ENCODE measurements around the gene ADIPOR1. TPM values are rescaled to one million over a fixed set of nuclear protein-coding genes. Genes with fewer than 3 reads are reported as not detected.

Gene ADIPOR1
- total RNA-seq, 1 donor from 2014 or later, result 54.6 TPM

- DNase-seq (ENCODE audit: low spot score), result peak; percentile 72
- no peak overlapping the region for H3K4me3 Mint-ChIP-seq
- no peaks in the 10 kb centered on the region for H3K9me3 ChIP-seq (ENCODE audit: low read depth)
- H3K79me2 ChIP-seq (ENCODE audit: low read depth), result no peaks in the 10 kb centered on the region
- TF ChIP-seq CTCF (IDR thresholded peaks at IDR 0.05) (peak; percentile 94), EZH2 (IDR thresholded peaks at IDR 0.05) (no peak)
- no peaks in the 10 kb centered on the region for H3K4me1 Mint-ChIP-seq
- H2AFZ ChIP-seq (replicated peaks), result peak overlapping the region; percentile 90
- H3K4me2 ChIP-seq, result no peak overlapping the region
- no peaks in the 10 kb centered on the region for H3K9me3 Mint-ChIP-seq
- H3K9ac ChIP-seq, result no peak overlapping the region
- peaks cover 2% of the 10 kb centered on the region for H3K27me3 Mint-ChIP-seq (ENCODE audit: insufficient read depth, low read depth)
- no peaks in the 10 kb centered on the region for H3K36me3 ChIP-seq
- no peak overlapping the region for H3K27ac ChIP-seq
- H4K20me1 ChIP-seq (ENCODE audit: low read depth), result no peaks in the 10 kb centered on the region
- no peak overlapping the region for H3K27ac Mint-ChIP-seq
- no peaks in the 10 kb centered on the region for H3K36me3 Mint-ChIP-seq
- H3K27me3 ChIP-seq, result peaks cover 11% of the 10 kb centered on the region
- H3K4me1 ChIP-seq, result no peaks in the 10 kb centered on the region
- H3K4me3 ChIP-seq, result no peak overlapping the region
- no peaks in the 10 kb centered on the region for H3F3A ChIP-seq (ENCODE audit: low read depth)
Observed at GRCh38 chr1:202998836-202999750, 41.0 kb upstream of the ADIPOR1 start.

- H3K4me2 ChIP-seq, result no peak overlapping the region
- H3K27me3 ChIP-seq, result peaks cover 25% of the 10 kb centered on the region
- Mint-ChIP-seq H3K27ac (no peak overlapping the region), H3K4me1 (no peaks in the 10 kb centered on the region), H3K36me3 (no peaks in the 10 kb centered on the region), H3K9me3 (no peaks in the 10 kb centered on the region), H3K27me3 (ENCODE audit: insufficient read depth, low read depth) (peaks cover 2% of the 10 kb centered on the region), H3K4me3 (no peak overlapping the region)
- no peak overlapping the region for H3K27ac ChIP-seq
- TF ChIP-seq EZH2 (IDR thresholded peaks at IDR 0.05) (no peak), CTCF (IDR thresholded peaks at IDR 0.05) (no peak), EZH2phosphoT487 (IDR thresholded peaks at IDR 0.05) (no peak)
- no peaks in the 10 kb centered on the region for H4K20me1 ChIP-seq (ENCODE audit: low read depth)
- H3K36me3 ChIP-seq, result no peaks in the 10 kb centered on the region
- H3K4me1 ChIP-seq, result no peaks in the 10 kb centered on the region
- DNase-seq (ENCODE audit: low spot score), result no peak
- H3K9ac ChIP-seq, result no peak overlapping the region
- H3K79me2 ChIP-seq (ENCODE audit: low read depth), result no peaks in the 10 kb centered on the region
- no peak overlapping the region for H2AFZ ChIP-seq (replicated peaks)
- H3F3A ChIP-seq (ENCODE audit: low read depth), result no peaks in the 10 kb centered on the region
- H3K9me3 ChIP-seq (ENCODE audit: low read depth), result no peaks in the 10 kb centered on the region
- H3K4me3 ChIP-seq, result no peak overlapping the region
Observed at GRCh38 chr1:202994756-202995155, 36.6 kb upstream of the ADIPOR1 start.

GRCh38 chr1:202991112-202991511 is 33.0 kb upstream of the ADIPOR1 start:
- Mint-ChIP-seq H3K9me3 (no peaks in the 10 kb centered on the region), H3K36me3 (no peaks in the 10 kb centered on the region), H3K4me3 (no peak overlapping the region), H3K4me1 (no peaks in the 10 kb centered on the region), H3K27me3 (ENCODE audit: insufficient read depth, low read depth) (peaks cover 10% of the 10 kb centered on the region), H3K27ac (no peak overlapping the region)
- H3K4me3 ChIP-seq, result no peak overlapping the region
- no peak for DNase-seq (ENCODE audit: low spot score)
- no peaks in the 10 kb centered on the region for H3K36me3 ChIP-seq
- no peaks in the 10 kb centered on the region for H3K79me2 ChIP-seq (ENCODE audit: low read depth)
- no peaks in the 10 kb centered on the region for H3K9me3 ChIP-seq (ENCODE audit: low read depth)
- TF ChIP-seq EZH2 (IDR thresholded peaks at IDR 0.05) (no peak), CTCF (IDR thresholded peaks at IDR 0.05) (no peak), EZH2phosphoT487 (IDR thresholded peaks at IDR 0.05) (no peak)
- H3K4me2 ChIP-seq, result no peak overlapping the region
- no peaks in the 10 kb centered on the region for H4K20me1 ChIP-seq (ENCODE audit: low read depth)
- no peaks in the 10 kb centered on the region for H3K4me1 ChIP-seq
- H3F3A ChIP-seq (ENCODE audit: low read depth), result no peaks in the 10 kb centered on the region
- no peak overlapping the region for H3K9ac ChIP-seq
- H2AFZ ChIP-seq (replicated peaks), result no peak overlapping the region
- H3K27ac ChIP-seq, result no peak overlapping the region
- peaks cover 13% of the 10 kb centered on the region for H3K27me3 ChIP-seq
